ENCODE results near the gene SMIM35. TPM values are rescaled to one million over a fixed set of nuclear protein-coding genes. Genes with fewer than 3 reads are reported as not detected.

The SMIM35 gene
- total RNA-seq, 1 donor from 2014 or later: not detected

DNA sequence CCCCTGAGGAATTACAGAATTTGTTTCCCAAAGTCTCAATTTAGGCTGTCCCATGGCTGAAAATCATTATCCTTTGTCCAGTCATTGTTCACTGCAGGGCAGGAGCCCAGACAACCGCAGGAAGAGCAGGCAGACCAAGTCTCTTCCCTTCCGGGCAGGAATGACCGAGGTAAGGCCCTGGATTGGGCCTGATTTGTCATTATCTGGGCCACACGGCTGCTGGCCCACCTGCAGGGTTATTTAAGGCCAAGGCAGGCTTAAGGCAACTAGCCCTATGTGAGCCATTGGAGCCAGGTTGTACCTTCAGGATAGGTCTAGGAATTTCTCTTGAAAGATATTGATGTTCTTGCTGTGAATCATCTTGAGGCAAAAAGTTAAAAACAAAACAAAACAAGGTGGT is 110.3 kb downstream of the SMIM35 start:
- TF ChIP-seq, protein P1, sequence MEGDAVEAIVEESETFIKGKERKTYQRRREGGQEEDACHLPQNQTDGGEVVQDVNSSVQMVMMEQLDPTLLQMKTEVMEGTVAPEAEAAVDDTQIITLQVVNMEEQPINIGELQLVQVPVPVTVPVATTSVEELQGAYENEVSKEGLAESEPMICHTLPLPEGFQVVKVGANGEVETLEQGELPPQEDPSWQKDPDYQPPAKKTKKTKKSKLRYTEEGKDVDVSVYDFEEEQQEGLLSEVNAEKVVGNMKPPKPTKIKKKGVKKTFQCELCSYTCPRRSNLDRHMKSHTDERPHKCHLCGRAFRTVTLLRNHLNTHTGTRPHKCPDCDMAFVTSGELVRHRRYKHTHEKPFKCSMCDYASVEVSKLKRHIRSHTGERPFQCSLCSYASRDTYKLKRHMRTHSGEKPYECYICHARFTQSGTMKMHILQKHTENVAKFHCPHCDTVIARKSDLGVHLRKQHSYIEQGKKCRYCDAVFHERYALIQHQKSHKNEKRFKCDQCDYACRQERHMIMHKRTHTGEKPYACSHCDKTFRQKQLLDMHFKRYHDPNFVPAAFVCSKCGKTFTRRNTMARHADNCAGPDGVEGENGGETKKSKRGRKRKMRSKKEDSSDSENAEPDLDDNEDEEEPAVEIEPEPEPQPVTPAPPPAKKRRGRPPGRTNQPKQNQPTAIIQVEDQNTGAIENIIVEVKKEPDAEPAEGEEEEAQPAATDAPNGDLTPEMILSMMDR (conservative IDR thresholded peaks at IDR 0.05; ENCODE audit: low read depth, low read length): no peak
- H3K4me3 ChIP-seq (ENCODE audit: low read depth, low read length): no peak overlapping the region
- DNase-seq (ENCODE audit: low read depth): no peak

DNA sequence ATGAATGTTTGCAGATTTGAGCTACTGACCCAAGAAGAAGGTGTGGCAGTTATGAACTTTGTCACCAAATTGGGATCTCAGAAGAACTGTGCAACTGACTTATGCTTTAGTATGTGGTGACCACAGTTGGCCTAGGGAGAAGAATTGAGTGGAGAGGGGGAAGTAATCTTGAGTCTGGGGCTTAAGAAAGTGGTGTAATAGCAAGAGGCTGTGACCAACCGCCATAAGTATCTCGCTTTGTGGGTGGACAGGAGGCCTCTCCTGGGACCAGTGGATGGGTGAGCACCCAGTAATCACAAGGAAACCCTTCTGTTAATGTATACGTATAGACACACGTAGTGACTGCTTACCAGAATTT is 113.3 kb downstream of the SMIM35 start:
- no peak for DNase-seq (ENCODE audit: low read depth)
- TF ChIP-seq, protein P1 (conservative IDR thresholded peaks at IDR 0.05; ENCODE audit: low read depth, low read length): no peak
- no peak overlapping the region for H3K4me3 ChIP-seq (ENCODE audit: low read depth, low read length)

DNA sequence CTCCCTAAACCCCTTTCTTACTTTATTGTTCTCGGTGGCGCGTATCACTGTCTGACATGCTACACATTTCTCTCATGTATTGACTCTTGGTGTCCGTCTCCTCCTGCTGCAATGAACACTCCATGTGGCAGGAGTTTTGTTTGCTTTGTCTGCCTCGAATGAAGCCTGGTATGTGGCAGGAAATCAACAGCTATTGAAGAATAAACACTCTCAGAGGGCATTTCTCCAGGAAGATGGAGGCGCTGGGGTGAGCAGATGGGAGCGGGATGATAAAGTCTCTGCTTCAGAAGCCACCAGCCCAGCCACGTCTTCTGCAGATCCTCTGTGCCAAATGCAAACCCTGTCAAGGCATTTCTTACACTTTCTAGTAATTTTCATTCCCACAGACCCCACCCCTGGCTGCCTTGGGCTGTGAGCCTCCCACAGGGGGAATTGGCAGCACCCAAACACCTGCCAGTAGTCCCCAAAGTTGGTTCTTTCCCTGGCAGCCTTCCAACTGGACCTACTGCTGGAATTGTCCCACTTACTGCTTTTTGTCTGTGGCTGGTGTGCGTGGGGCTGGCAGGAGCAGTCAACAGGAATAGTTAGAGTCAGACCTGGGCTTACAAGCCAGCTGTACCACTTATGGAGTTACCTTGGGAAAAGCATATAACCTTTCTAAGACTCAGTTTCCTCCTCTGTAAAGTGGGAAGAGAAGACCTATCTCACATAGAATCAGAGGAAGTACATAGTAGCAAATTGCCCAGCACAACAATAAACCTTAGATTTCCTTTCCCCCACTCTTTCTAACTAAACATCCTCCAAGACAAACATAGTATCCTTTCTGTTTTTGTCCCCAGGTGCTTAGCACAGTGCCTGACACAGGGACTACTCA is 113.9 kb downstream of the SMIM35 start:
- no peak for DNase-seq (ENCODE audit: low read depth)
- H3K4me3 ChIP-seq (ENCODE audit: low read depth, low read length): no peak overlapping the region
- TF ChIP-seq, protein P1 (conservative IDR thresholded peaks at IDR 0.05; ENCODE audit: low read depth, low read length): no peak

- TF ChIP-seq, protein P1 (conservative IDR thresholded peaks at IDR 0.05; ENCODE audit: low read depth, low read length): no peak
- no peak for DNase-seq (ENCODE audit: low read depth)
- no peak overlapping the region for H3K4me3 ChIP-seq (ENCODE audit: low read depth, low read length)
Measured at GRCh38 chr11:117972044-117972443, 114.7 kb downstream of the SMIM35 start.

GRCh38 chr11:117970400-117971024 is 116.3 kb downstream of the SMIM35 start:
- DNase-seq (ENCODE audit: low read depth): no peak
- no peak overlapping the region for H3K4me3 ChIP-seq (ENCODE audit: low read depth, low read length)
- TF ChIP-seq, protein P1 (conservative IDR thresholded peaks at IDR 0.05; ENCODE audit: low read depth, low read length): no peak

DNA sequence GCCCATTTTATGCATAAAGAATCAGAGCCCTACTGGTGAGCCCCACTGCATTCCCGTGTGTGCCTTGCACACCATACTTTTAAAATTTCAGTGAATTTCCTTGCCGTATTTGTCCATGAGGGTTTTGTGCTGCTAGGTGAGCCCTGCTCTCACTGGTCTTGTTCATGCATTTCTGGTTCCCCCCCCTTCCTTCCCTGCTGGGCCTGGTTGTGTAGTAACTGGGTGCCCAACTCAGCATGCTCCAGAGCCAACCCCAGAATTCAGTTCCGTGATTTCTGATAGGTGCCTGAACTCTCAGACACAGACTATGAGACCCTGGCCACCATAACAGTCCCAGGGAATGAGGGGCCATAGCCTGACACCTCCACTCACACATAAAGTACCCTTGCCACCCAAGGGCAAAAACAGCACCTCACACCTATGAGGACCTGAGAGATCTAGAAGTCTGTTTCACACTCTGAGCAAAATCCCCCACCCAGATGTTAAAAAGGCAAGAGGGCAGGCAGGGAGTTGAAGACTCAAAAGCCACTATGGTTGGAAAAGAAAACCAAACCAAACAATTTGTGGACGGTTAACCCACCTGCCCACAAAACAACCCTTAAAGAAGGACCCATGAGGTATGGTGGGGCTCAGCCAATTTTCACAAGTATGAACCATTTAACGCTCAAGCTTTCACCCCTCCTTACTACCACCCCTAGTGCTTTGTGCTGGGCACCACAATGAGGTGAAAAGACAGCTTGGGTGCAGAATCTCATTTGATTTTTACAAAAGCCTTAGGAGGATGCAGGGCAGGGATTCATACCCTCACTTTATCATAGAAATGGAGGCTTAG is 117.4 kb downstream of the SMIM35 start:
- DNase-seq (ENCODE audit: low read depth): no peak
- H3K4me3 ChIP-seq (ENCODE audit: low read depth, low read length): no peak overlapping the region
- TF ChIP-seq, protein P1 (conservative IDR thresholded peaks at IDR 0.05; ENCODE audit: low read depth, low read length): no peak

All from epithelial cell of proximal tubule (primary cell).